GM23338 (cell line): ENCODE data around the gene WDR26. TPM values are rescaled to one million over a fixed set of nuclear protein-coding genes. Genes with fewer than 3 reads are reported as not detected.
A peak's percentile ranks its signal among the peaks of the same experiment; 100 is the strongest.

Experiments used
- ATAC-seq: fragments of 200-7000 bp; cut with Tn5 transposase; 3 replicates; pipeline ENCODE4 v1.9.1; 2020
- DNase-seq: peaks from one replicate; pipeline ENCODE4 v3.0.0-alpha.2; 2015; ENCODE audit warnings: low spot score
- H2AFZ ChIP-seq: fragments of 200-600 bp; sonication (generic); 2 replicates; pipeline ENCODE4 v1.8.0; 2016; ENCODE audit warnings: antibody characterized with exemption, mild to moderate bottlenecking, moderate library complexity
- H3F3A ChIP-seq: fragments of 200-600 bp; sonication (generic); replicated peaks from 2 replicates; pipeline ENCODE4 v1.8.0; 2017; ENCODE audit warnings: antibody characterized with exemption, mixed run types, low read depth
- H3K27ac ChIP-seq: fragments of 200-600 bp; sonication (generic); 2 replicates; pipeline ENCODE4 v1.6.1; 2016; ENCODE audit warnings: low read depth
- H3K27me3 ChIP-seq: fragments of 200-600 bp; sonication (generic); 2 replicates; pipeline ENCODE4 v1.8.0; 2016; ENCODE audit warnings: mild to moderate bottlenecking, mixed run types, moderate library complexity; ENCODE audit not compliant: insufficient read depth
- H3K36me3 ChIP-seq: fragments of 200-600 bp; sonication (generic); 2 replicates; pipeline ENCODE4 v1.8.0; 2016; ENCODE audit warnings: mild to moderate bottlenecking; ENCODE audit not compliant: insufficient read depth
- H3K4me1 ChIP-seq: fragments of 200-600 bp; sonication (generic); 2 replicates; pipeline ENCODE4 v1.8.0; 2016; ENCODE audit warnings: mild to moderate bottlenecking, moderate library complexity; ENCODE audit not compliant: insufficient read depth
- H3K4me2 ChIP-seq: fragments of 200-600 bp; sonication (generic); 2 replicates; pipeline ENCODE4 v1.7.1; 2017; ENCODE audit warnings: mixed run types
- H3K4me3 ChIP-seq: fragments of 200-600 bp; sonication (generic); 2 replicates; pipeline ENCODE4 v1.6.1; 2016; ENCODE audit warnings: mixed run types
- H3K79me2 ChIP-seq: fragments of 200-600 bp; sonication (generic); replicated peaks from 2 replicates; pipeline ENCODE4 v1.8.0; 2017; ENCODE audit warnings: mild to moderate bottlenecking; ENCODE audit not compliant: insufficient read depth
- H3K9me2 ChIP-seq: fragments of 200-600 bp; sonication (generic); 2 replicates; pipeline ENCODE4 v1.8.0; 2017; ENCODE audit not compliant: insufficient read depth
- H4K20me1 ChIP-seq: fragments of 200-600 bp; sonication (generic); replicated peaks from 2 replicates; pipeline ENCODE4 v1.8.0; 2017; ENCODE audit warnings: mild to moderate bottlenecking; ENCODE audit not compliant: insufficient read depth
- H3K27ac Mint-ChIP-seq: 2 replicates; pipeline ENCODE4 v1.8.0; 2020; ENCODE audit warnings: inconsistent platforms, mild to moderate bottlenecking, moderate library complexity, mixed read lengths
- H3K27me3 Mint-ChIP-seq: 3 replicates; pipeline ENCODE4 v1.8.0; 2022; ENCODE audit warnings: low read depth, mild to moderate bottlenecking, moderate library complexity, mixed read lengths, inconsistent platforms; ENCODE audit not compliant: insufficient read depth, poor library complexity
- H3K36me3 Mint-ChIP-seq: 3 replicates; pipeline ENCODE4 v1.8.0; 2021; ENCODE audit warnings: low read depth, mild to moderate bottlenecking, inconsistent platforms, moderate library complexity, mixed read lengths
- H3K4me1 Mint-ChIP-seq: 3 replicates; pipeline ENCODE4 v1.8.0; 2020; ENCODE audit warnings: mild to moderate bottlenecking, inconsistent platforms, mixed read lengths
- H3K4me3 Mint-ChIP-seq: 3 replicates; pipeline ENCODE4 v1.8.0; 2021; ENCODE audit warnings: moderate library complexity, mild to moderate bottlenecking, inconsistent platforms, mixed read lengths
- H3K9me3 Mint-ChIP-seq: 3 replicates; pipeline ENCODE4 v1.8.0; 2020; ENCODE audit warnings: moderate library complexity, mild to moderate bottlenecking, inconsistent platforms, mixed read lengths
- CREB1 ChIP-seq: fragments of 250-450 bp; sonication (Bioruptor Pico); IDR thresholded peaks from 2 replicates; pipeline ENCODE4 v1.5.0; 2020; ENCODE audit warnings: low read depth, mild to moderate bottlenecking, moderate library complexity
- EZH2 ChIP-seq: fragments of 200-600 bp; sonication (generic); IDR thresholded peaks from one replicate; pipeline ENCODE4 v1.8.0; 2017; ENCODE audit warnings: antibody characterized with exemption, mild to moderate bottlenecking, low read depth; ENCODE audit not compliant: unreplicated experiment
- EZH2phosphoT487 ChIP-seq: fragments of 200-600 bp; sonication (generic); IDR thresholded peaks from one replicate; pipeline ENCODE4 v1.8.1; 2018; ENCODE audit warnings: antibody characterized with exemption; ENCODE audit not compliant: unreplicated experiment
- JUNB ChIP-seq: IDR thresholded peaks from one replicate; pipeline ENCODE4 v1.6.1; 2016; ENCODE audit warnings: antibody characterized with exemption; ENCODE audit not compliant: unreplicated experiment
- NANOG ChIP-seq: IDR thresholded peaks from 2 replicates; pipeline ENCODE4 v1.6.1; 2016; ENCODE audit warnings: antibody characterized with exemption, borderline replicate concordance
- REST ChIP-seq: IDR thresholded peaks from one replicate; pipeline ENCODE4 v1.6.1; 2018; ENCODE audit warnings: antibody characterized with exemption; ENCODE audit not compliant: unreplicated experiment
- STAT1 ChIP-seq: IDR thresholded peaks from one replicate; pipeline ENCODE4 v1.6.1; 2016; ENCODE audit warnings: antibody characterized with exemption; ENCODE audit not compliant: unreplicated experiment
- ZNF114 ChIP-seq: fragments of 250-450 bp; sonication (Bioruptor Pico); IDR thresholded peaks from 2 replicates; pipeline ENCODE4 v1.5.0; 2020; ENCODE audit warnings: mild to moderate bottlenecking, moderate library complexity
- ZNF331 ChIP-seq: fragments of 250-450 bp; sonication (Bioruptor Pico); IDR thresholded peaks from 2 replicates; pipeline ENCODE4 v1.5.0; 2020; ENCODE audit warnings: low read depth, mild to moderate bottlenecking, moderate library complexity
- polyA plus RNA-seq: library from polyadenylated mRNA; unstranded; fragments of >200 nt; fragmentation: Nextera tagmentation; extraction: Ambion mirVana; gene quantifications from 2 replicates; pipeline ENCODE4 v1.2.1, GENCODE V29; 2016
- total RNA-seq: library from RNA; depleted of rRNA; stranded (reverse); fragments of >200 nt; shearing (Covaris generic); gene quantifications from 2 replicates; pipeline ENCODE4 v1.2.3, GENCODE V29; 2014
- TF ChIP-seq, protein P1 (sequence below): IDR thresholded peaks from 2 replicates; pipeline ENCODE4 v1.6.1; 2016; ENCODE audit warnings: antibody characterized with exemption

WDR26 gene
- total and polyA plus RNA-seq, 2 experiments from 2014 or later = 16.9 to 74.6 TPM

- TF ChIP-seq EZH2 (no peak), REST (no peak), CREB1 (no peak), JUNB (no peak), ZNF114 (no peak), EZH2phosphoT487 (no peak), STAT1 (no peak), ZNF331 (CRISPR knock-in tag) (no peak)
- TF ChIP-seq, protein P1, sequence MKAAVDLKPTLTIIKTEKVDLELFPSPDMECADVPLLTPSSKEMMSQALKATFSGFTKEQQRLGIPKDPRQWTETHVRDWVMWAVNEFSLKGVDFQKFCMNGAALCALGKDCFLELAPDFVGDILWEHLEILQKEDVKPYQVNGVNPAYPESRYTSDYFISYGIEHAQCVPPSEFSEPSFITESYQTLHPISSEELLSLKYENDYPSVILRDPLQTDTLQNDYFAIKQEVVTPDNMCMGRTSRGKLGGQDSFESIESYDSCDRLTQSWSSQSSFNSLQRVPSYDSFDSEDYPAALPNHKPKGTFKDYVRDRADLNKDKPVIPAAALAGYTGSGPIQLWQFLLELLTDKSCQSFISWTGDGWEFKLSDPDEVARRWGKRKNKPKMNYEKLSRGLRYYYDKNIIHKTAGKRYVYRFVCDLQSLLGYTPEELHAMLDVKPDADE = no peak
Measured at GRCh38 chr1:224431726-224432125, 2.9 kb downstream of the WDR26 start (continued).

DNA sequence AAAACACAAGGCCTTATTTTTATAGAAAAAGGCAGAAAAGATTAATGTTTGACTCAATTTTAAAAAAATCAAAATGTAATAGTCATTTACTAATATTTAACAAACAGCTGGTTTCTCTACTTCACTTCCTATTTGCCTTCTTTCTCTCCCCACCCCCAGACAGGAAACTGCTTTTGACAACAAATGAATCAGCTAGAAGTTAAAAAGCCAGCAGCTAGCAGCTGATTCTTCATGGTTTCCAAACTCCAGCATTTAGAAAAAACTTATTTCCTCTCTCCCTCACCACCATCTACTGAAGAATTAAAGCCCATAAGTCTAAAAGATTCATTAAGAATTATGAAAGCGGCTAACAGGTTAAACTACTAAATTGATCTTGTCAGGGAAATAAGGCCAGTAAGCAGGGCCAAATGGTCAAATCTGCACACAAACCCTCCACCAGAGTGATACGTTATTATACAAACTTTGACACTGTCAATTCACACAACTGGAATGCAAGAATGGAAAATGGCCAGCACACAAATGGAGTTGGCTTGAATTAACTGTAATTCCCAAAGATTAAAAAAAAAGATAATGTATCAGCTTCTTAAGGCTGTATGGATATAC is 4.0 kb downstream of the WDR26 start:
- peak overlapping the region; percentile 27 for H3K4me3 Mint-ChIP-seq
- H3K4me3 ChIP-seq = peak overlapping the region; percentile 17; the same call in 1 of the 2 replicates
- no peaks in the 10 kb centered on the region for H3K27me3 ChIP-seq
- peak overlapping the region; percentile 29; the same call in 1 of the 2 replicates for H3K27ac ChIP-seq
- H3F3A ChIP-seq = no peaks in the 10 kb centered on the region
- H3K4me1 ChIP-seq = peaks cover 30% of the 10 kb centered on the region
- peak overlapping the region; percentile 49 for H3K27ac Mint-ChIP-seq
- H3K36me3 ChIP-seq = peaks cover 17% of the 10 kb centered on the region; the same call in 1 of the 2 replicates
- no peak for DNase-seq
- no peaks in the 10 kb centered on the region for H3K9me3 Mint-ChIP-seq
- H2AFZ ChIP-seq = no peak overlapping the region
- peaks cover 31% of the 10 kb centered on the region for H3K4me1 Mint-ChIP-seq
- peaks cover 7% of the 10 kb centered on the region for H3K27me3 Mint-ChIP-seq
- H4K20me1 ChIP-seq = peaks cover 28% of the 10 kb centered on the region
- H3K4me2 ChIP-seq = peak overlapping the region; percentile 92
- no peaks in the 10 kb centered on the region for H3K9me2 ChIP-seq
- H3K79me2 ChIP-seq = peaks cover 88% of the 10 kb centered on the region
- no peak for ATAC-seq
- peaks cover 61% of the 10 kb centered on the region for H3K36me3 Mint-ChIP-seq
- TF ChIP-seq REST = no peak
- no peak for TF ChIP-seq NANOG
- TF ChIP-seq, protein P1 = no peak
